SJCRH30 (cell line): ENCODE measurements around the gene CNKSR1. TPM values are rescaled to one million over a fixed set of nuclear protein-coding genes. Genes with fewer than 3 reads are reported as not detected.

Experiments
- DNase-seq, 2 experiments: peaks; one replicate each; pipeline ENCODE4 v3.0.0-alpha.2; 2015 to 2020
- H3K27ac ChIP-seq: fragments of 250-450 bp; sonication (Bioruptor Pico); 2 replicates; pipeline ENCODE4 v1.5.1; 2020; ENCODE audit warnings: mild to moderate bottlenecking, moderate library complexity
- H3K27me3 ChIP-seq: fragments of 250-450 bp; sonication (Bioruptor Pico); 2 replicates; pipeline ENCODE4 v1.5.1; 2020; ENCODE audit warnings: mild to moderate bottlenecking, moderate library complexity
- H3K36me3 ChIP-seq: fragments of 250-450 bp; sonication (Bioruptor Pico); 2 replicates; pipeline ENCODE4 v1.5.1; 2020; ENCODE audit warnings: mild to moderate bottlenecking, moderate library complexity
- H3K4me1 ChIP-seq: fragments of 250-450 bp; sonication (Bioruptor Pico); 2 replicates; pipeline ENCODE4 v1.5.1; 2020; ENCODE audit warnings: mild to moderate bottlenecking, moderate library complexity
- H3K4me3 ChIP-seq: fragments of 250-450 bp; sonication (Bioruptor Pico); 2 replicates; pipeline ENCODE4 v1.5.1; 2020; ENCODE audit warnings: mild to moderate bottlenecking, moderate library complexity
- H3K9me3 ChIP-seq: fragments of 250-450 bp; sonication (Bioruptor Pico); replicated peaks from 2 replicates; pipeline ENCODE4 v1.5.1; 2020; ENCODE audit warnings: mild to moderate bottlenecking, moderate library complexity
- total RNA-seq: library from RNA; depleted of rRNA; stranded (reverse); fragments of >200 nt; shearing (Covaris generic); gene quantifications from 2 replicates; pipeline ENCODE4 v1.2.3, GENCODE V29; 2014

The CNKSR1 gene
- total RNA-seq, 1 experiment from 2014 or later: 2.6 TPM

DNA sequence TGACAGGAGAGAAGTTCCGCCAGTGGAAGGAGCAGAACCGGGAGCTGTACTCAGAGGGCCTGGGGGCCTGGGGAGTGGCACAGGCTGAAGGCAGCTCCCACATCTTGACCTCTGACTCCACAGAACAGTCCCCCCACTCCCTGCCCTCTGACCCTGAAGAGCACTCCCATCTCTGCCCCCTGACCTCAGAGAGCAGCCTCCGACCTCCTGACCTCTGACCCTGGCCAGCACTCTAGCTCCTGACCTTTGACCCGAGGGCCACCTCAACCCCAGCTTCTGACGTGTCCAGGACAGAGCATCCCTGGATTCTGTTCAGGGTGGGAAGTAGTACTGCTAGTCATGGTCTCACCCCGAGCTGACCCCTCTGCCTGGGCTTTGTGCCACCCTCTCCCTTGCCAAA is 12.0 kb downstream of the CNKSR1 start:
- H3K4me1 ChIP-seq: no peaks in the 10 kb centered on the region

DNA sequence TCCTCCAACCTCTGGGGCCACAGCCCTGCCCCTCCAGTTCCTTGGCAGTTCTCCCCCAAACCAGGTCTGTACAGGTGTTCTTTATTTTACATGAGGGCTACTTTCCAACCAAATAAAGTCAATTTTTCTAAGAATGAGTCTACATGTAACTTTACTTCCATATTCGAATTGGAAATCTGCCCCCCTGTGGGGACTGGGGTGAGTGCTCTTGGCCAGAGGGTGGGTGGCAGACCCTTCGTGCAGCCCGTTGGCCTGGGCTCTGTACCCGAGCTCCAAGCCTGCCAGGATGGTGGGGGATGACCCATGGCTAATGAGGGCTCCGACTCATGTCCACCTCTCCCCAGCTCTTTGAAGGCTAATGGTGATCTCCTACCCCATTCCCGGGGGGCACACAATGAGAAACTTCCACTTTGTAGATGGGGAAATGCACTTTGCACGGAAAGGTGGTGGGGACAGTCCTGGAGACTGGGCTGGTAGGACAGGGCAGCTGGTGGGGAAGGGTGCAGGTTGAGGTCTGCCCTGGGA is 12.5 kb downstream of the CNKSR1 start:
- H3K9me3 ChIP-seq: no peaks in the 10 kb centered on the region
- no peaks in the 10 kb centered on the region for H3K4me1 ChIP-seq
- no peaks in the 10 kb centered on the region for H3K36me3 ChIP-seq
- H3K4me3 ChIP-seq: no peak overlapping the region
- H3K27me3 ChIP-seq: no peaks in the 10 kb centered on the region
- DNase-seq: no peak
- H3K27ac ChIP-seq: no peak overlapping the region

More for the DNA sequence above, 12.0 kb downstream of the CNKSR1 start:
- DNase-seq: no peak
- Histone ChIP-seq H3K4me3 (no peak overlapping the region), H3K27me3 (no peaks in the 10 kb centered on the region), H3K36me3 (no peaks in the 10 kb centered on the region), H3K9me3 (no peaks in the 10 kb centered on the region), H3K27ac (no peak overlapping the region)

DNA sequence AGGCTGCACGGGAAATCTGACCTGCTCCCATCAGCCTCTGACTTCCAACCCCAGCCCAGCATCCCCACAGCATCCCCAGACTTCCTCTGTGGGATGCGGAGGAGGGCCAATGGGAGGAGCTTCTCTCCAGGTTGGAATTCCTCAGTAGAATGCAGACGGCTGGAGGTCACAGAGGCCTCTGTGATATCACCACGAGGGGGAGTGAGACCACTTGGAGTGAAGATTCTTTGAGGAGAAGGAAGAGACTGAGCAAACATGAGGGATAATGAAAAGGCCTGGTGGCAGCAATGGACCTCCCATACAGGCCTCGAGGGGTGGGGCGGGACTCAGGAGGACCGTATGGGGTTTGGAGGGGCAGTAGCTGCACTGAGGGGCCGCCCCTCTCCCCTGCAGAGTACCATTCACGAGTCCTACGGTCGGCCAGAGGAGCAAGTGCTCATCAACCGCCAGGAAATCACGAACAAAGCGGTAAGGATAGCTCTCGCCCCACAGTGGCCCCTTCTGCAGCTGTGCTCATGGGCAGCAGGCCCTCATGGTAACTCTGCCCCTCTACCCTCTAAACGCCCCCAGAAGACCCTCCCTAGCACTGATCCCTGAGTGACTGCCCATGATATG is 13.2 kb downstream of the CNKSR1 start, which contains the start of gene CATSPER4:
TSS of gene CATSPER4 (plus strand) at position 230 of the 615 bp plus-strand sequence. CDS start at position 256, 26 bp downstream.
- no peaks in the 10 kb centered on the region for H3K36me3 ChIP-seq
- H3K9me3 ChIP-seq: no peaks in the 10 kb centered on the region
- no peaks in the 10 kb centered on the region for H3K27me3 ChIP-seq
- H3K4me3 ChIP-seq: no peak within 1 kb of the TSS
- no peak within 1 kb of the TSS for H3K27ac ChIP-seq
- H3K4me1 ChIP-seq: no peaks in the 10 kb centered on the region
- DNase-seq: peak; percentile 43 to 51

DNA sequence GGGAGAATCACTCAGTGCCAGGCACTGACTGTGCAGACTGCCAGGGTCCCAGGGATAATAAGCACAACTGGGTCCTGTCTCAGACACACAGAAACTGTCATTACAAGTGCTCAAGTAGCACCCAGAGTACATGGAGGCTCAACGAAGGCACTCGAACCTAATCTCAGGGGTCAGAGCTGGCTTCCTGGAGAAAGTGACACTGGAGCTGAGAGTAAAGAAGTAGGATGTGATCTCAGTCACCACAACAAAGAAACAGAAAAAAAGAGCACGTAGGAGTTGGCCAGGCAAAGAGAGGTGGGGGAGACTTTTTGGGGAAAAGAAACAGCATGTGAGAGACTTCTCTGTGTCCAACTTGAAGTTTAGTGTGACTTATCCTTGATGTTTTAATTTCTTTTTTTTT is 14.4 kb downstream of the CNKSR1 start:
- Histone ChIP-seq H3K27me3 (no peaks in the 10 kb centered on the region), H3K4me3 (no peak overlapping the region), H3K9me3 (no peaks in the 10 kb centered on the region), H3K27ac (no peak overlapping the region), H3K36me3 (no peaks in the 10 kb centered on the region), H3K4me1 (no peaks in the 10 kb centered on the region)
- no peak for DNase-seq

DNA sequence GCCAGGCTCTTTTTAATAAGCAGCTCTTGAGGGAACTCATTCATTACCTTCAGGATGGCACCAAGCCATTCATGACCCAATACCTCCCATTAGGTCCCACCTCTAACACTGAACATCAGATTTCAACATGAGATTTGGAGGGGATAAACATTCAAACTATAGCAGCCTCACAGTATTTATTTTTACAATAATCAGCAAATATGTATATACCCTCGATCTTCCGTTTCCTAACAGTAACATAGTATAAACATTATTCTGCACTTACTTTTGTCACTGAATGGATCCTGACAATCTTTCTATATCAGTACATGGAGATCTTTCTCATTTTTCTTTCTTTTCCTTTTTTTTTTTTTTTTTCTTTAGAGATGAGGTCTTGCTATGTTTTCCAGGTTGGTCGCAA is 18.5 kb downstream of the CNKSR1 start:
- no peak for DNase-seq
- Histone ChIP-seq H3K36me3 (no peaks in the 10 kb centered on the region), H3K4me3 (no peak overlapping the region), H3K9me3 (no peaks in the 10 kb centered on the region), H3K27ac (no peak overlapping the region), H3K4me1 (no peaks in the 10 kb centered on the region), H3K27me3 (no peaks in the 10 kb centered on the region)

DNA sequence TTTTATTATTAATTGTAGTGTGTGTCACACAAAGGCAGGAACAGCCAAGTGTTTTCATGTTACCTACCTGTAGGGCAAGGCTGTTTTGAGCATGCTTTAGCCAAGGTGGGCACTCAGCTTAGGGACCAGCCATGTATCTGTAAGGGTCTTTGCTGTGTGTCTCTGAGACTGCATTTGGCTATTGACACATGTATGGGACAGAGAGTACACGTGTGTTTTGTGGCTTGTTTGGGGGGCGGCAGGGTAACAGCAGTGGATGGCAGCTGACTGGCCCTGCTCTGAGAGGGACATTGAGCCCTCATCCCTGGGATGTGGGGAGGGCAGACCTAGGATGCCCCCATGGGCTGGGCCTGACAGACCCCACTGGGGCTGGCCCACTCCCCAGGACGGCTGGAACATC is 20.0 kb downstream of the CNKSR1 start:
- Histone ChIP-seq H3K27me3 (peaks cover 3% of the 10 kb centered on the region; the same call in 1 of the 2 replicates), H3K36me3 (no peaks in the 10 kb centered on the region), H3K9me3 (no peaks in the 10 kb centered on the region), H3K27ac (no peak overlapping the region), H3K4me1 (peaks cover 6% of the 10 kb centered on the region), H3K4me3 (no peak overlapping the region)
- no peak for DNase-seq

DNA sequence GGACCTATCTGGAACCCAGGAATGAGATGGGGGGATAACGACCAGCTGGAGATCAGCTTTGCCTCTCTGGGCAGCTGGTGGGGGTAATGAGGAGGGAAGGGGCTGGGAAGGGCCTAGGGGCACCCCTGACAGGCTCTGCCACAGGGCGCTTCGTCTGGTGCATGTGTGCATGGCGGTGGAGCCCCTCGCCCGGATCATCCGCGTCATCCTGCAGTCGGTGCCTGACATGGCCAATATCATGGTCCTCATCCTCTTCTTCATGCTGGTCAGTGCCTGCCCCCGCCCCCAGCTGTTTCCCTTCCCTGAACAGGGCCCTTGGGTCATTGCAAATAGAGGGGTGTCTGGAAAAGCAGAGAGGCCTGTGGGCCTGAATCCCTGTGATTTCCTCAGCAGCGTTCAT is 20.5 kb downstream of the CNKSR1 start:
- H3K27ac ChIP-seq: no peak overlapping the region
- H3K4me1 ChIP-seq: peaks cover 6% of the 10 kb centered on the region
- H3K27me3 ChIP-seq: peaks cover 8% of the 10 kb centered on the region; the same call in 1 of the 2 replicates
- no peaks in the 10 kb centered on the region for H3K9me3 ChIP-seq
- no peaks in the 10 kb centered on the region for H3K36me3 ChIP-seq
- no peak overlapping the region for H3K4me3 ChIP-seq
- DNase-seq: no peak

DNA sequence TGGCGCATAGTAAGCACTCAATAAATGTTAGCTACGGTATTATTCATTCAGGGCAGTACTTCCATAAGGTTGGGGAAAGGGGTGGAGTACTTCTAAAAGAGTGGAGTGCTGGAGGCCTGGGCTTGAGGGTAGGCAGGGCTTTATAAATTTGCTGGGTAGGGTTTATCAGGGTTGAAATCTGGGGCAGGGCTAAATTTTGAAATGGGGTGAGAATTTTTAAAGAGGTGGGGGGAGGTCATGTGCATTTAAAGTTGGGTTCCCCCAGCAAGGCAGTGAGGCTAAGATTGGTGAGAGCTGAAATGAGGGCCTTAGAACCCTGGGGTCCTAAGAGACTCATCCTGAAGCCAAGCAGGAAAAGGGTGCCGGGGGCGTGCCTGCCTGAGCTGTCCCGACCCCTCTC is 23.1 kb downstream of the CNKSR1 start:
- DNase-seq: no peak
- H3K27ac ChIP-seq: no peak overlapping the region
- H3K4me3 ChIP-seq: no peak overlapping the region
- no peaks in the 10 kb centered on the region for H3K36me3 ChIP-seq
- H3K9me3 ChIP-seq: no peaks in the 10 kb centered on the region
- H3K4me1 ChIP-seq: peaks cover 6% of the 10 kb centered on the region
- peaks cover 12% of the 10 kb centered on the region; the same call in 1 of the 2 replicates for H3K27me3 ChIP-seq

DNA sequence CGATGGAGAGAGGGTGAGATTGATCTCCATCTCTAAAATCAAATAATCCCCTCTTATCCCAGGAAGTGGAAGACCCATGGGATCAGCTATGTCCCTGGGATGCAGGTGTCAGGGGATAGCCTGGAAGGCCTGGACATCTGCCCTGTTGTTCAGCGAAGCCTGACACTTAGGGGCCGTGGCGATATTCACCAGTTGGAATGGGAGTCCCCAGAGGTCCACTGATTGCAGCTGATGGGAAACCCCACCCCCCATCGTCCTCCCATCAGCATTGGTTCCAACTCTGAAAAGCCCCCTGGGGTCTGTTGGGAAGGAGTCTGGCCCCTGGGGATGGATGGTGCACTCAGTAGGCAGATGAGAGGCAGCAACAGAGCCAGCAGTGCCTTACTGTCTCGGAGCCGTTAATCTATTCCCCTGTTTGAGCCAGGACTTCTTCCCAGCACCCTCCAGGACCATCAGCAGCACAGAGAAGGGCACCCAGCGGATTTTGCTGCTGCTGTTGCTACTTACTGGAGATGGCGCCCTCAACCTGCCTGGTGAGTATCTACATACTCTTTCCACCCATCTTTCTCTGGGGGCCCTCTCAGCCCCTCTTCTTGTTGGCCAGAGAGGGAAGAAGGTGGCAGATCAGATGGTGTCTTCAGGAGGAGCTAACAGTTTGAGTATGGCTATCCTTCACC is 26.5 kb downstream of the CNKSR1 start:
- Histone ChIP-seq H3K4me1 (peaks cover 6% of the 10 kb centered on the region), H3K27me3 (peaks cover 12% of the 10 kb centered on the region; the same call in 1 of the 2 replicates), H3K36me3 (no peaks in the 10 kb centered on the region), H3K9me3 (no peaks in the 10 kb centered on the region), H3K27ac (no peak overlapping the region), H3K4me3 (no peak overlapping the region)
- DNase-seq: no peak

DNA sequence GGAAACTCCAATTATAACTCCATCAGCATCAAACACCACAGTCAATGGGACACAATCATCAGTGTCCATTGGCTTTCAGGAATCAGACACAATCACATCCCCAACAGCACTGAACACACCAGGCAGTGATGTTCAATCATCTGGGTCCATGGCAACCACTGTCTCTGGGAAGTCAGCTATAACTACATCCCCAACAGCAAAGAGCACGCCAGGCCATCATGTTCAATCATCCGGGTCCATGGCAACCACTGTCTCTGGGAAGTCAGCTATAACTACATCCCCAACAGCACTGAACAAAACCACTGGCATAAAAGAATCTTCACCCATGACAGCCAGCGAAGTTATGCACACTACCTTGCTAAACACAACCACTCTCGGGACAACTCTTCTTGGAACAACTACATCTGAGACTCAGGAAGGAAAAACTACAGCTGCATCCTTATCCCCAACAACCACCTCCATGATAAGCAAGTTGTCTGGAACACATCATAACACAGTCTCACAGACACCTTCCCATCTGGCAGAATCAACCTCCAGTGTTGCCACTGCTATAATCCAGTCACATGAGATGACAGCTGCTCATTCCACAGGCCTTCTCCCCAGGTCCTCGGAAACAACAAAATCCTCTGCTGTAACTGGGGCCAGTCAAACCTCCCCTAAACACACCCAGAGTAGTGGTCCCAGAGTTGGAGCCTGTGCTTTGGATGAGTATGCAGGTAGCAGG is 33.0 kb downstream of the CNKSR1 start:
- H3K27me3 ChIP-seq: no peaks in the 10 kb centered on the region
- no peak overlapping the region for H3K27ac ChIP-seq
- H3K9me3 ChIP-seq: no peaks in the 10 kb centered on the region
- H3K36me3 ChIP-seq: no peaks in the 10 kb centered on the region
- H3K4me3 ChIP-seq: no peak overlapping the region
- peak in 1 of 2 experiments; percentile 46 for DNase-seq
- no peaks in the 10 kb centered on the region for H3K4me1 ChIP-seq

DNA sequence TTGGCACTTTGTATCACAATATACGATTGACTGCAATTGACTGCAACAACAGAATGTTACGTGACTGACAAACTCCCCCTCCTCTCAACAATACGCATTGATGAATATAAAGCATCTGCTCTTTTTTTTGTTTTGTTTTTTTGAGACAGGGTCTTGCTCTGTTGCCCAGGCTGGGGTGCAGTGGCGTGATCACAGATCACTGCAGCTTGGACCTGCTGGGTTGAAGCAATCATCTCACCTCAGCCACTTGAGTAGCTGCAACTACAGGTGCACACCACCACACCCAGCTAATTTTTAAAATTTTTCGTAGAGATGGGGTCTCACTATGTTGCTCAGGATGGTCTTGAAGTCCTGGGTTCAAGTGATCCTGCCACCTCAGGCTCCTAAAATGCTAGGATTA is 35.4 kb downstream of the CNKSR1 start:
- H3K27ac ChIP-seq: no peak overlapping the region
- no peaks in the 10 kb centered on the region for H3K4me1 ChIP-seq
- no peak overlapping the region for H3K4me3 ChIP-seq
- H3K9me3 ChIP-seq: no peaks in the 10 kb centered on the region
- H3K27me3 ChIP-seq: no peaks in the 10 kb centered on the region; the same call in 1 of the 2 replicates
- no peak for DNase-seq
- H3K36me3 ChIP-seq: no peaks in the 10 kb centered on the region

DNA sequence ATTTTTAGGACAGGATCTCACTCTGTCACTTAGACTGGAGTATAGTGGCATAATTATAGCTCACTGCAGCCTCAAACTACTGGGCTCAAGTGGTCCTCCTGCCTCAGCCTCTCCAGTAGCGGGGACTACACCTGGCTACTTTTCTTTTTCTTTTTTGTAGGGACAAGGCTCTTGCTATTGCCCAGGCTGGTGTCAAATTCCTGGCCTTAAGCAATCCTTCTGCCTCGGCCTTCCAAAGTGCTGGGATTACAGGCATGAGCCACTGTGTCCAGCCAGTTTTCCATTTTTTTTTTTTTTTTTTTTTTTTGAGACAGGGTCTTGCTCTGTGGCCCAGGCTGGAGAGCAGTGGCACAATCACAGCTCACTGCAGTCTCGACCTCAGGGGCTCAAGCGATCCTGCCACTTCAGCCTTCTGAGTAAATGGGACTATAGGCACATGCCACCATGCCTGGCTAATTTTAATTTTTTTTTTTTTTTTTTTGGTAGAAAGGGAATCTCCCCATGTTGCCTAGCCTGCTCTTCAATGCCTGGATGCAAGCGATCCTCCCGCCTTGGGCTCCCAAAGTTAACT is 36.1 kb downstream of the CNKSR1 start:
- Histone ChIP-seq H3K36me3 (no peaks in the 10 kb centered on the region), H3K4me1 (no peaks in the 10 kb centered on the region), H3K27ac (no peak overlapping the region), H3K9me3 (no peaks in the 10 kb centered on the region), H3K27me3 (peaks cover under 1% of the 10 kb centered on the region; the same call in 1 of the 2 replicates), H3K4me3 (no peak overlapping the region)
- no peak for DNase-seq

DNA sequence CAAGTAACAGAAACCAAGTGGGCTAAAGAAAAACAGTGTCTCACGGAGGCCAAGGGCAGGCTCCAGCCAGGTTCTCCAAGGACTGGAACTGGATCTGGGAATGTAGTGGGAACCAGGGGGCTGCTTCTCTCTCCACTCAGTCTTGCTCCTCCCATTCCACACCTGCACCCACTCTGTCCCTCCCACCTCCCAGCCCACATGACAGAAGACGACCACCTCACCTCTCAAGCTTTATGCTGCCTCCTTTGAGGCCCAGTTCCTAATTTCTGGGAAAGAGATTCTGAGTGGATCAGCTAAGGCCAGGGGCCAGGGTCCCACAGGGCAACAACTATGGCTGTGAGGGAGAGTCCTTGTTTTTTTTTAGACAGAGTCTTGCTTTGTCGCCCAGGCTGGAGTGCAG is 38.0 kb downstream of the CNKSR1 start:
- Histone ChIP-seq H3K4me1 (peaks cover 3% of the 10 kb centered on the region; the same call in 1 of the 2 replicates), H3K9me3 (no peaks in the 10 kb centered on the region), H3K36me3 (no peaks in the 10 kb centered on the region), H3K27ac (no peak overlapping the region), H3K27me3 (peaks cover 11% of the 10 kb centered on the region), H3K4me3 (no peak overlapping the region)
- no peak for DNase-seq

DNA sequence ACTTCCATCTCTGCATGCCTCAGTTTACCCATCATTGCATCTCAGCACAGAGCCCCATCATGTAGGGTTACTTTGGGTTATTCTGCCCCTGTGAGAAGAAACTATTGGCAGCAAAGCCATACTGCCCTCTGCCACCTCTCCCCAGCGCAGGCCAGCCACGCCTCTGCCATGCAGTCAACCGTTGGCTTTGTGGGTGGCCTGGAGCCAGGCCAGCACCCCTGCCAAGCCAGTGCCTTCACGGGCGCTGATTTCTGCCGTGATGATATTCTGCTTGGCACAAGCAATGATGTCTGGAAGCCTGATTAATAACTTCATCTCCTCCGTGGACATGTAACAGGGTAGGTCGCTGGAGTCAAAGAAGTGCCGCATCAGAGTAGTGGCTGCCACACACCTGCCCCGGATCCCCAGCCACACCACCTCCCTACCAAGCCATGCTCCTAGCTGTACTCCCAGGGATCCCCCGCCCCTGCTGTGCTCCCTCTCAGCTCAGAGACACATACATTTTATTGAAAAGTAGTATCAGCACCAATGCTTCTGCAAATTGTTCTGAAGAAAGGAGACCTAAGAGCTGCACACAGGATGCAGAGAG is 41.7 kb downstream of the CNKSR1 start:
- peaks cover 13% of the 10 kb centered on the region; the same call in 1 of the 2 replicates for H3K4me1 ChIP-seq
- H3K9me3 ChIP-seq: no peaks in the 10 kb centered on the region
- H3K27me3 ChIP-seq: peaks cover 38% of the 10 kb centered on the region
- H3K4me3 ChIP-seq: no peak overlapping the region
- H3K27ac ChIP-seq: no peak overlapping the region
- no peak for DNase-seq
- no peaks in the 10 kb centered on the region for H3K36me3 ChIP-seq
